GF-D8 (cell line): ENCODE measurements around the gene PARN.
"Not testable (repeated sequence)": the region's sequence is repeated elsewhere in the genome, so short reads cannot be mapped to it uniquely, and the experiment has no call there.

Experiments used
- DNase-seq: peaks from one replicate; lab custom pipeline; 2025; lab: John Stamatoyannopoulos, UW

The PARN gene

GRCh38 chr16:14629919-14630619 is at the start of gene PARN:
TSS of gene PARN (minus strand) at chr16:14630260. CDS start at chr16:14630125, 135 bp downstream.
- peak; percentile 93 for DNase-seq

DNA sequence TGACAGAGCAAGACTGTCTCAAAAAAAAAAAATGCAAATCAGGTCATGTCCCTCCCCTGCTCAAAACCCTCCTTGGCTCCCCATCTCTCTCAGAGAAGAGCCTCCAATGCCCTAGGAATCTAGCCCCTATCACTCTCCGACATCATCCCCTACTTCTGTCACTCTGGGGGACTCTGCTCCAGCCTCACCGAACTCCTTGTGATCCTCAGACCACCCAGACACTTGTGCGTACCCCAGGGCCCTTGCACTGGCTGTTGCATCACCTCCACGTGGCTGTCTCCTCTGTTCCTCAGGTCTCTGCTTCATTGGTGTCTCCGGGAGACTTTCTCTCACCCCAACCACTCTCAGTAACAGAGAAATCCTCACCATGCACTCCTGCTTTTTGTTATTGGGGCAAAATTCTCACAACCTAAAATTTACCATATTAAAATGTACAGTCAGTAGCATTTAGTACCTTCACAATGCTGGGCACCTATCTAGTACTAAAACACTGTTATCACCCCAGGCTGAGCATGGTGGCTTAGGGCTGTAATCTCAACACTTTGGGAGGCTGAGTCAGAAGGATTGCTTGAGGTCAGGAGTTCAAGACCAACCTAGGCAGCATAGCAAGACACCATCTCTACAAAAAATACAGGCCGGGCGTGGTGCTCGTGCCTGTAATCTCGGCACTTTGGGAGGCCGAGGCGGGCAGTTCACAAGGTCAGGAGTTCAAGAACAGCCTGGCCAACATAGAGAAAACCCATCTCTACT is 48.9 kb upstream of the PARN start:
- no peak for DNase-seq

DNA sequence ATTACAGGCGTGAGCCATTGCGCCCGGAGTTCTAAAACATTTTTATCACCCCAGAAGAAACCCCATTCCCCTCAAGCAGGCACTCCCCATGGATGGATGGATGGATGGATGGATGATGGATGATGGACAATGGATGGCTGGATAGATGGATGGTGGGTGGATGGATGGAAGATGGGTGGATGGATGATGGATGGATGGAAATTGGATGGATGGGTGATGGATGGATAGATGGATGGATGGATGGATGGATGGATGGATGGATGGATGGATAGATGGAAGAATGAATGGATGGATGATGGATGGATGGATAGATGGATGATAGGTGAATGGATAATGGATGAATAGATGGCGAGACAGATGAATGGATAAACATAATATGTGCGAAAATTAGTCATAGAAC is 47.6 kb upstream of the PARN start:
- DNase-seq = no peak

DNA sequence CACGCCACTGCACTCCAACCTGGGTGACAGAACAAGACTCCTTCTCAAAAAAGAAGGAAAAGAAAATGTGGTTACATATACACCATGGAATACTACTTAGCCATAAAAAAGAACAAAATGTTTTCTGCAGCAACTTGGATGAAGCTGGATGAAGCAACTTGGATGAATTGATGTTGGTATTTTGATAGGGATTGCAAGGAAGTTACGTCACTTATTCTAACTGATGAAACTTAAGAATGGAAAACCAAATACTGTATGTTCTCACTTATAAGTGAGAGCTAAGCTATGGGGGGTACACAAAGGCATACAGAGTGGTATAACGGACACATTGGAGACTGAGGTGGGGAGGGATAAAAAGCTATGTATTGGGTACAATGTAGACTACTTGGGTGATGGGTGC is 46.6 kb upstream of the PARN start:
- no peak for DNase-seq

DNA sequence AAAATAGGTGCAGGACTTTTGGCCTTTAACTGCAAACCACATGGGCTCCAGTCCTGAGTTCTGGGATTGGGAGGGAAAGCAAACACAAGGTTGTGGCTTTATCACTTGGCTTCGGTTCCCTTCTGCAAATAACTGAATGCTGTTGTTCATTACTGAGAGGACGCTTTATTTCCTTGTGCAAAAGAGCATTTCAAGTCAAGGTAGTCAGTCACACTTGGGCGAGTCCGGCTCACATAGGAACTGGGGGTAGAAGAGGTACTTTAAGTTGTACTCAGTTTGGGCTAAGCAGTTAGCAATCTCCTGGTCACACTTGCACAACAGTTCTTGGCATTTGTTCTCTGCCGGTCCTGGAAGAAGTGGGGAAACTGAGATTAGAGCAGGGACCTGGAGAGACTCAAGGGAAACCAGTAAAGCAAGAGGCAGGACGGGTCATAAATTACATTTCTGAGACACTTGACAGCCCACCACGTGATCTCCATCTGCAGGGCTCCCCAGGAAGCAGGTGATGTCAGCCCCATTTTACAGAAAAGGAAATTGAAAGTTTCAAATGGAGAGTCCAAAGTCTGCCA is 42.4 kb upstream of the PARN start:
- no peak for DNase-seq

GRCh38 chr16:14669776-14670175 is 39.7 kb upstream of the PARN start:
- DNase-seq = no peak

DNA sequence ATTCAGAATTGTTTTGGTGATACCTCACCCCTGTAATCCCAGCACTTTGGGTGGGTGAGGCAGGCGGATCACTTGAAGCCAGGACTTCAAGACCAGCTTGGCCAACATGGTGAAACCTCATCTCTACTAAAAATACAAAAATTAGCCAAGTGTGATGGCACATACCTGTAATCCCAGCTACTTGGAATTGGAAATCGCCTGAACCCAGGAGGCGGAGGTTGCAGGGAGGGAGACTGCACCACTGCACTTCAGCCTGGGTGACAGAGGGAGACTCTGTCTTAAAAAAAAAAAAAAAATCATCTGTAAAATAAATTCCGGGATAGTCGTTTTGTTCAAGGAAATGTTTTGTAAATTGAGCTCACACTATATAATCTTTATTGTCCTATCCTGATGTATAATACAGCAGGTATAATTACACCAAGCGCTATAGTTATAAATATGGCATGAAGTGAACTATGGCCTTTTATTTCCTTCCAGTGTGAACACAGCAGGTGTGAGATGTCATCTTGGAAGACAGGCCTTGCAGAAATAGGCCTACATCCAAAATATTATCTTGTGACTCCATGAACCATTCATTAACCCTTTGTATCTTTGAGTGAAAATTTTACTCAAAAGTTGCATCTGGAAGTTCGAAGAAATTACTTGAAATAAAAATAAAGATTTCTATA is 38.6 kb upstream of the PARN start:
- DNase-seq = no peak

DNA sequence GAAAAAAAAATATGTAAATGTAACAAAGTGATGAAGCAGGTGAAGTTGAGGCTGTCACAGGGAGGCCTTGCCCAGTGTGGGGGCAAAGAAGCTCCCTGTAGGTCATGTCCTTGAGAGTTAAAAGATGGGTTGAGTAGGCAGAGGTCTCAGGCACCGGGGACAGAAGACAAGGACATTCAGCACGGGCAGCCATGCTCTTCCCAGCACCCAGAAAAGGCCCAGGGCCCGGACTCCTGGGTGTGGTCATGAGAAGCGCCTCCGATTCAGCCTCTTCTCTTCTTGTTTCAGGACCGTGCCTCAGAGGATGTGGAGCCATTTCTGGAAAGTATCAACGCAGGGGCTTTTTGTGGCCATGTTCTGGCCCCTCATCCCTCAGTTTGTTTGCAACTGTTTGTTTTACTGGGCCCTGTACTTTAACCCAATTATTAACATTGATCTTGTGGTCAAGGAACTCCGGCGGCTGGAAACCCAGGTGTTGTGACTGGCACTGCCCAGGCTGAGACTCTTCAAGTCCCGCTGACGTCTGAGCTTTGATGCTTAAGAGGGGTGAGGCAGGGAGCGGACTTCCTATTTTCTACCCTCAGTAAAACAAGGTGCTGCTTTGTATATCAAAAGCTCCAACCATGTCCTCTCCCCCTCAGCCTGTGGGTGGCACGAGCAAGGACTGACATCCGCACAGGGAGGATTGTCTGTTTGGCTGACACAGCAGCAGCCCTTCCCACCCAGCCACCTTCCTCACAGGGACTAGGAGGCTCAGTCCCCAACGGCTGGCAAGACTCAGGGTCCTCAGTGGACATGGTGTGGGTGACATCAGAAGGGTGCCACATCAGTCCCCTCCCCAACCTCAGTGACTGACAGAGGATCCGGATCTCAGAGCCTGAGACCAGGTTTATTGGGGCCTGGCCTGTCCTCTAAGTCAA is 37.5 kb upstream of the PARN start:
- no peak for DNase-seq

GRCh38 chr16:14658063-14658462 is 28.0 kb upstream of the PARN start:
- DNase-seq = no peak

DNA sequence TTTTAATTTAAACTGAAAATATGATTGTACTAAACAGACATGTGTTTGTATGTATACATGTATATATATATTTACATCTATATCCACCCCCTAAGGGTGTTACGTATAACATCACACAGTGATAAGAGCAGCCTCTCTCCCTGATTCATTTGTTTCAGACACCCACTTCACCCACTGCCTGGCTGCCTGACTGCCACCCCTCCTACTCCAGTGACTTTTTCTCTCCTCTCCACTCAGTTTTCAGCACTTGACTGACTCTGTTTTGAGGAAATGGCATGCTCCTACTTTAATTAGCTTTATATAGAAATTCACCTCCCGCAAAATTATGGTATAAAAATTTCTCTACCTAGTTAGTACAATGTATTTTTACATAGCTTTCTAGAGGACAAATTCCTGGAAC is 22.7 kb upstream of the PARN start:
- DNase-seq = no peak

DNA sequence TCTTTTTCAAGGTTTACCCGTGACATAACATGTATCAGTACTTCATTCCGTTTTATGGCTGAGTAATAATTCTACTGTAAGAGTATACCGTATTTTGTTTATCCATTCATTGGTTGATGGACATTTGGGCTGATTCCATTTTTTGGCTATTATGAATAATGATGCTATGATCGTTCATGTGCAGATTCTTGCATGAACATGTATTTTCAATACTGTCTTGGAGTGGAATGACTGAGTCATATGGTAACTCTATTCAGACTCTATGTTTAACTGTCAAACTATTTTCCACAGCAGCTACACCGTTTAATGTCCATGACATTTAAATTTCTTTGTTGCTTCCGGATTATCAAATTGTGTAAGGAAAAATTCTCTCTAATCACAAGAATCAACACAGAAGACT is 20.6 kb upstream of the PARN start:
- DNase-seq = no peak

DNA sequence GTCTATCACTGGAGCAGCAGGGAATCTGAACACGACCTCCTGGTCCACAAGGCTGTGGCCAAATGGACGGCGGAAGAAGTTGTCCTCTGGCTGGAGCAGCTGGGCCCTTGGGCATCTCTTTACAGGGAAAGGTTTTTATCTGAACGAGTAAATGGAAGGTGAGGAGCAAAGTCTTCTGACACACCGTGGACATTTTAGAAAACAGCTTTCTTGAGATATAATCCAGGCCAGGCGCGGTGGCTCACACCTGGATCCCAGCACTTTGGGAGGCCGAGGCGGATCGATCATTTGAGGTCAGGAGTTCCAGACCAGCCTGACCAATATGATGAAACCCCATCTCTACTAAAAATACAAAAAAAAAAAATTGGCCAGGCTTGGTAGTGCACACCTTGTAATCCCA is 19.8 kb upstream of the PARN start:
- no peak for DNase-seq

GRCh38 chr16:14641926-14642325 is 11.9 kb upstream of the PARN start:
- DNase-seq = no peak

GRCh38 chr16:14641206-14641605 is 11.1 kb upstream of the PARN start:
- DNase-seq = no peak

- DNase-seq = no peak
Observed at GRCh38 chr16:14640538-14640937, 10.5 kb upstream of the PARN start.

- not testable (repeated sequence) for DNase-seq
Observed at GRCh38 chr16:14636951-14637240, 6.8 kb upstream of the PARN start.

GRCh38 chr16:14636179-14636950 is 6.3 kb upstream of the PARN start:
- DNase-seq = not testable (repeated sequence)

DNA sequence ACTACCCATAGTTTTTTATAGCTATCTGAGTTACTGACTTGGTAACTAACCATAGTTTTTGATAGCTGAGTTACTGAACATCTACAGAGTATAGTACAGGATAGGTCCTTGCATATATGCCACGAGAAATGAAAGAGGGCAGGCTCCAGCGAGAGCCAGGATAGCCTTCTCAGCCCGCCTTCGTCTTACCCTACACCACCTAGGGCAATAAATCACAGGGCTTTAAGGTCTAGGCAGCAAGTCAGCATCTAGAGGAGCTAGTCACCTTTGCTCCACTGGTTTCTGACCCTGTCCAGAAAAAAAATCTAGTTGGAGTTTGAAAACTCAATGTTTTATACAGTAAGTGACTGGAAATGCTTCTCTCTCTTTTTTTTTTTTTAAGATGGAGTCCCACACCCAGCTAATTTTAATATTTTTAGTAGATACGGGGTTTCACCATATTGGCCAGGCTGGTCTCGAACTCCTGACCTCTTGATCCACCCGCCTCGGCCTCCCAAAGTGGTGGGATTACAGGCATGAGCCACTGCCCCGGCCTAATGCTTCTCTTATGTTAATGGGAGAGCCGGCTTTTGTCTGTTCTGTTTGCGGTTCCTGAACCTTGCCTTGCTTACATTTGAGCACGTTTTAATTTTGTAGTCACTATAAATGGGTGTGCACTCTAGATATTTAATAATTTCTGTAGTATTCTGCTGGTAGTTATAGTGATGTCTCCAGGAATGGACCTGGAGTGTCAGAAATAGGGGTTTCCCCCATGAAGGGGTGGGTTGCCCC is 5.5 kb upstream of the PARN start:
- DNase-seq = no peak

GRCh38 chr16:14634389-14634725 is 4.3 kb upstream of the PARN start:
- DNase-seq = no peak
